ENCODE results near the gene LEFTY2.

GRCh38 chr1:225931270-225932136 lies 9.5 kb downstream of the LEFTY2 start:
- TF ChIP-seq EP300 (conservative IDR thresholded peaks at IDR 0.05; ENCODE audit: poor library complexity, severe bottlenecking) (no peak), CTCF (IDR thresholded peaks at IDR 0.05; ENCODE audit: poor library complexity, severe bottlenecking) (no peak), RAD21 (conservative IDR thresholded peaks at IDR 0.05) (no peak), EZH2 (IDR thresholded peaks at IDR 0.05; ENCODE audit: borderline replicate concordance, insufficient read depth, low read length, poor library complexity, severe bottlenecking) (no peak)
- TF ChIP-seq, protein P1, sequence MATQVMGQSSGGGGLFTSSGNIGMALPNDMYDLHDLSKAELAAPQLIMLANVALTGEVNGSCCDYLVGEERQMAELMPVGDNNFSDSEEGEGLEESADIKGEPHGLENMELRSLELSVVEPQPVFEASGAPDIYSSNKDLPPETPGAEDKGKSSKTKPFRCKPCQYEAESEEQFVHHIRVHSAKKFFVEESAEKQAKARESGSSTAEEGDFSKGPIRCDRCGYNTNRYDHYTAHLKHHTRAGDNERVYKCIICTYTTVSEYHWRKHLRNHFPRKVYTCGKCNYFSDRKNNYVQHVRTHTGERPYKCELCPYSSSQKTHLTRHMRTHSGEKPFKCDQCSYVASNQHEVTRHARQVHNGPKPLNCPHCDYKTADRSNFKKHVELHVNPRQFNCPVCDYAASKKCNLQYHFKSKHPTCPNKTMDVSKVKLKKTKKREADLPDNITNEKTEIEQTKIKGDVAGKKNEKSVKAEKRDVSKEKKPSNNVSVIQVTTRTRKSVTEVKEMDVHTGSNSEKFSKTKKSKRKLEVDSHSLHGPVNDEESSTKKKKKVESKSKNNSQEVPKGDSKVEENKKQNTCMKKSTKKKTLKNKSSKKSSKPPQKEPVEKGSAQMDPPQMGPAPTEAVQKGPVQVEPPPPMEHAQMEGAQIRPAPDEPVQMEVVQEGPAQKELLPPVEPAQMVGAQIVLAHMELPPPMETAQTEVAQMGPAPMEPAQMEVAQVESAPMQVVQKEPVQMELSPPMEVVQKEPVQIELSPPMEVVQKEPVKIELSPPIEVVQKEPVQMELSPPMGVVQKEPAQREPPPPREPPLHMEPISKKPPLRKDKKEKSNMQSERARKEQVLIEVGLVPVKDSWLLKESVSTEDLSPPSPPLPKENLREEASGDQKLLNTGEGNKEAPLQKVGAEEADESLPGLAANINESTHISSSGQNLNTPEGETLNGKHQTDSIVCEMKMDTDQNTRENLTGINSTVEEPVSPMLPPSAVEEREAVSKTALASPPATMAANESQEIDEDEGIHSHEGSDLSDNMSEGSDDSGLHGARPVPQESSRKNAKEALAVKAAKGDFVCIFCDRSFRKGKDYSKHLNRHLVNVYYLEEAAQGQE (IDR thresholded peaks at IDR 0.05; ENCODE audit: borderline replicate concordance): no peak

All from neural cell (in vitro differentiated cells).